ENCODE measurements around the gene SLITRK4. TPM values are rescaled to one million over a fixed set of nuclear protein-coding genes. Genes with fewer than 3 reads are reported as not detected.

Gene SLITRK4
- total RNA-seq, 1 experiment from 2014 or later, result 0.35 TPM

GRCh38 chrX:143633461-143634308, 2.2 kb downstream of the SLITRK4 start:
- no peak for DNase-seq (ENCODE audit: unreplicated experiment)
- no TSS peak for BruUV-seq (replicated peaks)
- H3K27me3 Mint-ChIP-seq (ENCODE audit: insufficient read depth, unreplicated experiment), result no peaks in the 10 kb centered on the region
- peak overlapping the region; percentile 81 for H3K4me3 Mint-ChIP-seq (ENCODE audit: unreplicated experiment)
- intact Hi-C loops (cut with micrococcal nuclease), result no loop called here
- TF ChIP-seq CTCF (IDR thresholded peaks at IDR 0.05; ENCODE audit: unreplicated experiment), result no peak
- H3K9me3 Mint-ChIP-seq (ENCODE audit: unreplicated experiment), result no peaks in the 10 kb centered on the region
- no peaks in the 10 kb centered on the region for H3K36me3 Mint-ChIP-seq (ENCODE audit: insufficient read depth, unreplicated experiment)
- peaks cover 14% of the 10 kb centered on the region for H3K4me1 Mint-ChIP-seq (ENCODE audit: insufficient read depth, unreplicated experiment)
- POLR2A ChIA-PET, result interaction anchor here (0.7 kb wide), 1 partner anchor 1281 kb away, joined by 3 read pairs; no protein-coding TSS in a partner anchor
- CTCF ChIA-PET, result interaction anchor here (0.7 kb wide), 3 partner anchors 14 to 194 kb away, joined by 3 to 6 read pairs (median 5); no protein-coding TSS in a partner anchor
- H3K27ac Mint-ChIP-seq (ENCODE audit: low read depth, unreplicated experiment), result peak overlapping the region; percentile 3

GRCh38 chrX:143632625-143633410, 3.1 kb downstream of the SLITRK4 start:
- H3K9me3 Mint-ChIP-seq (ENCODE audit: unreplicated experiment), result no peaks in the 10 kb centered on the region
- POLR2A ChIA-PET, result interaction anchor here (0.7 kb wide), 1 partner anchor 1282 kb away, joined by 3 read pairs; no protein-coding TSS in a partner anchor
- no TSS peak for BruUV-seq (replicated peaks)

GRCh38 chrX:143623657-143624056, 12.2 kb downstream of the SLITRK4 start:
- no peak overlapping the region for H3K4me3 Mint-ChIP-seq (ENCODE audit: unreplicated experiment)

More at GRCh38 chrX:143632625-143633410, 3.1 kb downstream of the SLITRK4 start:
- Mint-ChIP-seq H3K36me3 (ENCODE audit: insufficient read depth, unreplicated experiment) (no peaks in the 10 kb centered on the region), H3K27ac (ENCODE audit: low read depth, unreplicated experiment) (peak overlapping the region; percentile 3), H3K27me3 (ENCODE audit: insufficient read depth, unreplicated experiment) (no peaks in the 10 kb centered on the region), H3K4me3 (ENCODE audit: unreplicated experiment) (peak overlapping the region; percentile 50), H3K4me1 (ENCODE audit: insufficient read depth, unreplicated experiment) (peaks cover 14% of the 10 kb centered on the region)
- no peak for TF ChIP-seq CTCF (IDR thresholded peaks at IDR 0.05; ENCODE audit: unreplicated experiment)
- intact Hi-C loops (cut with micrococcal nuclease), result no loop called here
- CTCF ChIA-PET, result interaction anchor here (0.7 kb wide), 4 partner anchors 13 to 250 kb away, joined by 3 to 6 read pairs (median 4); no protein-coding TSS in a partner anchor
- DNase-seq (ENCODE audit: unreplicated experiment), result peak; percentile 45

More at GRCh38 chrX:143623657-143624056, 12.2 kb downstream of the SLITRK4 start:
- peaks cover 6% of the 10 kb centered on the region for H3K36me3 Mint-ChIP-seq (ENCODE audit: insufficient read depth, unreplicated experiment)
- H3K27me3 Mint-ChIP-seq (ENCODE audit: insufficient read depth, unreplicated experiment), result no peaks in the 10 kb centered on the region
- no TSS peak for BruUV-seq (replicated peaks)
- DNase-seq (ENCODE audit: unreplicated experiment), result no peak
- TF ChIP-seq CTCF (IDR thresholded peaks at IDR 0.05; ENCODE audit: unreplicated experiment), result no peak
- no peaks in the 10 kb centered on the region for H3K9me3 Mint-ChIP-seq (ENCODE audit: unreplicated experiment)
- ChIA-PET POLR2A (no interaction called here), CTCF (no interaction called here)
- intact Hi-C loops (cut with micrococcal nuclease), result no loop called here
- peaks cover 6% of the 10 kb centered on the region for H3K4me1 Mint-ChIP-seq (ENCODE audit: insufficient read depth, unreplicated experiment)
- peak overlapping the region; percentile 31 for H3K27ac Mint-ChIP-seq (ENCODE audit: low read depth, unreplicated experiment)
